Measurements from ENCODE around the gene SLX4IP.
"Not testable (repeated sequence)": the region's sequence is repeated elsewhere in the genome, so short reads cannot be mapped to it uniquely, and the experiment has no call there.

The SLX4IP gene

DNA sequence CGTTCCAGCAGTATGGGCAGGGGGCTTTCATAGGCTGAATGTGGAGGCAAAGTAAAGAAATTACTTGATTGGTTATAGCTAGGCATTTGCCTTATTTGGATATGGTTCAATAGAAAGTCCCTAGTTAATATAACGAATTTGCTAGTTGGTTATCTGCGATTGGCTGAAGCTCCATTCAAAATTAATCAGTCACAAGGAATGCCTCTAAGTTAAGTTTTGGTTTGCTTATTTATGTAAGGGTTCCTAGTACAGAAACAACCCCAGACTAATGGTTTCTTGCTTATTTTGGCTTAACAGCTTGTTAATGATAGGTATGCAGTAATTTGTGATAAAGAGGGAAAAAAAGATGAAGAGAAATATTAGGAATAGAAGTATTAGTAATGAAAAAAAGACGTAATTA, 151.2 kb downstream of the SLX4IP start:
- Mint-ChIP-seq H3K27ac (no peak overlapping the region), H3K9me3 (no peaks in the 10 kb centered on the region), H3K4me1 (no peaks in the 10 kb centered on the region), H3K36me3 (no peaks in the 10 kb centered on the region), H3K4me3 (no peak overlapping the region)
- DNase-seq (ENCODE audit: low spot score in 2 of 2) (no peak), ATAC-seq (no peak)

GRCh38 chr20:10590446-10590845, 155.3 kb downstream of the SLX4IP start:
- H3K4me3 Mint-ChIP-seq; ATAC-seq; DNase-seq (ENCODE audit: low spot score in 2 of 2); H3K4me1 Mint-ChIP-seq; H3K36me3 Mint-ChIP-seq; H3K27ac Mint-ChIP-seq; H3K9me3 Mint-ChIP-seq: not testable (repeated sequence)

GRCh38 chr20:10590950-10591671, 156.0 kb downstream of the SLX4IP start:
- Mint-ChIP-seq H3K36me3 (no peaks in the 10 kb centered on the region), H3K9me3 (no peaks in the 10 kb centered on the region), H3K4me1 (no peaks in the 10 kb centered on the region), H3K27ac (no peak overlapping the region), H3K4me3 (no peak overlapping the region)
- no peak for DNase-seq (ENCODE audit: low spot score in 2 of 2)
- ATAC-seq, result no peak

DNA sequence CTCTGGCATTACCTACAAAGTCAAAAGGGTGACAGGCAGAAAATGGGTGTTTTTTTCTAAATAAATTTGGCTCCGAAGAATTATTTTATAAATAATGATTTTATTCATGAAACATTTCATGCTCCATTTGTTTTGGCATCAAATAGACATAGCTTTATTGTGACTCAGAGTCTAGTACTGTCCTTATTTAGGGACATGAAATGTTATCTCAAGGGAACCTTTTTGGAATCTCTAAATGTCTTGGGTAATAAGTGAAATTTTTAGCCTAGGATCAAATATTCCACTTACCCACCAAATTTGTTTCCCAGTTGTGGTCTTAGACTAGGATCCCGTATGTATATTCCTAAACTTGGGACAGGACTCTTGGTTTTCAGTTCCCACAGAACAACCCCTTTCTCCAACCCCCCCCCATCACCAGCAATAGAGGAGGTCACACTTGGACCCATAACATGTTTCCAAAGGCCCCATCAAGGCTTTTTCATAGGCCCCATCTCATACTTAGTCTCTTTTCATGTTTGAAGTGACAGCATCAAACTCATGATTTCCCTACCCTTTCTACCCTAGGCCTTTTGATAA, 156.9 kb downstream of the SLX4IP start:
- Mint-ChIP-seq H3K4me3 (no peak overlapping the region), H3K36me3 (no peaks in the 10 kb centered on the region), H3K4me1 (no peaks in the 10 kb centered on the region), H3K27ac (no peak overlapping the region), H3K9me3 (no peaks in the 10 kb centered on the region)
- no peak for ATAC-seq
- no peak for DNase-seq (ENCODE audit: low spot score in 2 of 2)

- no peak overlapping the region for H3K27ac Mint-ChIP-seq
- H3K9me3 Mint-ChIP-seq, result no peaks in the 10 kb centered on the region
- ATAC-seq, result no peak
- no peak for DNase-seq (ENCODE audit: low spot score in 2 of 2)
- peaks cover 6% of the 10 kb centered on the region for H3K36me3 Mint-ChIP-seq
- peaks cover 10% of the 10 kb centered on the region for H3K4me1 Mint-ChIP-seq
- H3K4me3 Mint-ChIP-seq, result no peak overlapping the region
These were observed 159.3 kb downstream of the SLX4IP start for GRCh38 chr20:10594296-10594868.

DNA sequence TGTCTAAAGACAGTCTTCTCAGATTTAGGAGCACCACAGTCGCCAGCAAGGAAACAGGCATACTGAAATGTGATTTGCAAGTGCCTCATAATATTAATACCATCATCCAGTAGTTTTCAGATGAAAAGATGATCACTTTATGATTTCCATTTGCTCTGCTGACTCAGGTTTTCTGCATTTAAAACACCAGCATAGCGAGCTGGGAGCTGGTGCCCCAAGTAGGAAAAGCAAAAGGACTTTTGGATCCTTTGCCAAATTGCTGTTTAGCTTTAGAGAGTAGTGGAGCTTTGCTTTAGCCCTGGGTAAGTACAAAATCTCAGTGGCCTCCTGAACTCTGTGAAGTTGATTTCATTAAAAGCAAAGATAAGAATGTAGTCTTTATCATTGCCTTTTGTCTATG, 160.2 kb downstream of the SLX4IP start:
- Mint-ChIP-seq H3K36me3 (peaks cover 6% of the 10 kb centered on the region), H3K4me1 (peaks cover 10% of the 10 kb centered on the region), H3K4me3 (no peak overlapping the region), H3K27ac (no peak overlapping the region), H3K9me3 (no peaks in the 10 kb centered on the region)
- DNase-seq (ENCODE audit: low spot score in 2 of 2) (no peak), ATAC-seq (no peak)

DNA sequence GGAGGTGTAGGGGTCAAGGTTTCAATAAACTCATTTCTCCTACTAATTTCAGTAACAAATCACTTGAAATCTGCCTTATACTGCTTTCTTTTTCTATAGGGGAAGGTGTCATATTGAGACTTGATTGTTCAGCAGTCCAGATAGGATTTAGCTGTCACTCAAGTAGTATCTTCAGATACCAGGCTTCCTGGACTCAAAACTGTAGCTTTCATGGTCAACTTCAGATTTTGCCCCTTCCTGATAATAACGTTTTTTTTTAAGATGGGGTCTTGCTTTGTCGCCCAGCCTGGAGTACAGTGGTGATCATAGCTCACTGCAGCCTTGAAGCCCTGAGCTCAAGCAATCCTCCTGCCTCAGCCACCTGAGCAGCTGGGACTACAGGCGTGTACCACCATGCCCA, 160.9 kb downstream of the SLX4IP start:
- ATAC-seq, result no peak
- Mint-ChIP-seq H3K4me3 (no peak overlapping the region), H3K27ac (no peak overlapping the region), H3K9me3 (no peaks in the 10 kb centered on the region), H3K4me1 (peaks cover 10% of the 10 kb centered on the region), H3K36me3 (peaks cover 6% of the 10 kb centered on the region)
- no peak for DNase-seq (ENCODE audit: low spot score in 2 of 2)

DNA sequence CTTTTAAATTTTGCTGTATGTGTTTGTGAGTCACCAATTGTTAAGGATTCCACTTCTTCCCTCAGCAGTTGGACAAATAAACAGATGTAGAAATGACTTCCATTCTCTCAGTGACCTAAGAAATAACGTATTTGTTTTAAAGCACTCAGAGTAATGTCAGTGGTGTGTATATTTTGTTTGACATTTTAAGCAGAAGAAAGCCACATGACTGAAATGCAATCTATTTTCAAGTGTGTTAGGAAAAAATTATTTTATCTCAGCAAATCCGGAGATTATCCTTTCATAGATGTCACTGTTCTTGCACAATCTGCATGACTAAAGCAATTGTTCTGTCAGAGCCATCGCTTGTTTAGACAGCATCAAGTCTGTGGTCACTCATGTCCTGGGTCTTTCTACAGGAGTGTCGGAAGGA, 161.6 kb downstream of the SLX4IP start:
- Mint-ChIP-seq H3K36me3 (peaks cover 13% of the 10 kb centered on the region), H3K27ac (no peak overlapping the region), H3K4me3 (no peak overlapping the region), H3K9me3 (no peaks in the 10 kb centered on the region), H3K4me1 (peaks cover 10% of the 10 kb centered on the region)
- DNase-seq (ENCODE audit: low spot score in 2 of 2) (no peak), ATAC-seq (no peak)

DNA sequence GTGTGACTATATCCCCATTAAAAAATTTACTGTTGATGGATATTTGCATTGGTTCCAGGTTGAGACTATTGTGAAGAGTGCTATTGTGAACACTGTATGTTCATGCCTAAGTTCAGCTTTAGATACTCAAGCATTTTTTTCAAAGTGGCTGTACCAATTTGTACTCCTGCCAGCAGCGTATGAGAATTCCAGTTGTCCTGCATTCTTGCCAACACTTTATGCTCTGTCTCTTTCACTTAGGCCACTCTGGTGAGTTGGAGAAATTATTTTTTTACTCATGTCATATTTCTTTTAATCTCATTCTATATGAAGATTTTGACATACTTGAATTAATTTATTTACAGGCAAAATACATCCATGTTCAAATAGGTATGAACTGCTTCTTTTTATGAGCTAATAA, 162.5 kb downstream of the SLX4IP start:
- no peak overlapping the region for H3K27ac Mint-ChIP-seq
- H3K36me3 Mint-ChIP-seq, result peaks cover 22% of the 10 kb centered on the region
- H3K9me3 Mint-ChIP-seq, result no peaks in the 10 kb centered on the region
- DNase-seq (ENCODE audit: low spot score in 2 of 2) (no peak), ATAC-seq (no peak)
- H3K4me3 Mint-ChIP-seq, result no peak overlapping the region
- peaks cover 10% of the 10 kb centered on the region for H3K4me1 Mint-ChIP-seq

GRCh38 chr20:10602221-10602871, 167.2 kb downstream of the SLX4IP start:
- Mint-ChIP-seq H3K27ac (no peak overlapping the region), H3K9me3 (no peaks in the 10 kb centered on the region), H3K36me3 (peaks cover 23% of the 10 kb centered on the region), H3K4me3 (no peak overlapping the region), H3K4me1 (peaks cover 18% of the 10 kb centered on the region)
- DNase-seq (ENCODE audit: low spot score in 2 of 2) (no peak), ATAC-seq (no peak)

GRCh38 chr20:10603378-10603777, 168.3 kb downstream of the SLX4IP start:
- Mint-ChIP-seq H3K27ac (no peak overlapping the region), H3K4me3 (no peak overlapping the region), H3K4me1 (peaks cover 17% of the 10 kb centered on the region), H3K9me3 (no peaks in the 10 kb centered on the region), H3K36me3 (peaks cover 23% of the 10 kb centered on the region)
- DNase-seq (ENCODE audit: low spot score in 2 of 2) (no peak), ATAC-seq (peak; percentile 66)

DNA sequence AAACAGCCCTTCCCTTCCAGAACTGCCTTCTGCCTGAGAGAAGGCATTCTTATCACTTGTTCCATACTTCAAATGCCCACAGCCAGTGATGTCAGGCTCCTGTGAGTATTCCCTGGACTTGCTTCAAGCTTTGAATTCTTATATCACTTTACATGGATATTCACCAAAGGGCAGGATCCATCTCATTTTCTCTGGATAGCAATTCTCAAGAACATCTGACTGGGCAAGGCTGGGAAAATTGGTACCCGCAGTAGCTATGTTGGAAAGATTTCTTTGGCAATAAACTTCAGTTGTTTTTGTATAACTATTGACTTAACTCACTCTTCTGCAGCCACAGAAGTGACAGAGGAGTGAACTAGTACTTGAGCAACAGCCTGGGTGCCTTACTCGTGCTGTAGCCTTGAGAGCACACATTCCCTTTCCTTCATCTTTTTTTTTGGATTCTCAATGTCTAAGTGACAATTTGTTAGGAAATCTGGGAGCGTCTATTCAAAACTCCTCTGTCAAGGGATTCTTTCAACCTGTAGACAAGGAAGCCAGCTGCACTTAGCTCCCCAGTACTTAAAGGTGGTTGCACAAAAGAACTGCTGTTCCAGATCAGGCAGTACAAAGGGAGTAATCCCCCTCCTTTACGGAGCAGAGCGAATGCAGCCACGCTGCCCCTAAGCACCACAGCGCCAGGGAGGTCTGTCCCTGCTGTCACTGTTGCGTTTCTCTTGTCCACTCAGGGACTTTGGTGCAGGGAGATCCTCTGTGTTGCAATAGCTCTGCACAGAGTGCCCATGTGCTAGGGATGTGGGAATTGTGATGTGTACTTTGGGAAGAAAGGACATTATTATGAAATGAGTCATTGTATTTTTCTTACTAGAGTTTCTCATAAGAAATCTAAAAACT, 169.1 kb downstream of the SLX4IP start:
- H3K4me1 Mint-ChIP-seq, result peaks cover 9% of the 10 kb centered on the region
- H3K27ac Mint-ChIP-seq, result no peak overlapping the region
- ATAC-seq (no peak), DNase-seq (ENCODE audit: low spot score in 2 of 2) (no peak)
- H3K4me3 Mint-ChIP-seq, result no peak overlapping the region
- H3K36me3 Mint-ChIP-seq, result peaks cover 16% of the 10 kb centered on the region
- no peaks in the 10 kb centered on the region for H3K9me3 Mint-ChIP-seq

DNA sequence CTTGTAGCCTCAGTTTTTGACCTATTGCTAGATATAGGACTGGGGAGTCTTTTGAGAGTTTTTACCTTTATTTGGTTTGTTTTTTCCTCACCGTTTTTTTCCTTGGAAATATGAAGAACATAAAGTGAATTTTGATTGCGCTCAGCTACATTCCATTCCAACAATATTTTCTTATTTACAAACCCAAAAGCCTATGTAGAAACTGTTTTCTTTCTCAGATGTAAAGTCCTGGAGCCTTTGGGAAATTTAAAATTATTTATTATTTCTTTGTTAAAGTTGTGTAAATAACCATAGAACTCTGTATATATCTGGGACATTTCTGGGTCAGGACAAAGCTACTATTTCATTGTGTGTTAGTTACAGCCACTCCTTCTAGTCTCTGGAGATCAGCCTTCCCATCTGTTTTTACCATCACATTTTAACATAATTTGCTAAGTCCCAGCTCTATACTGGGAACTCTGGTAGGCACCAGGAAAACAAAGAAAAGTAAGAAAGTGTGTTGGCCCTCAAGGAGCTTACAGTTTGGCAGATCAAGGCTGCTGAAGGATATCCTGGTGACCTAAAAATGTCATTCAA, 169.8 kb downstream of the SLX4IP start:
- DNase-seq (ENCODE audit: low spot score in 2 of 2), result no peak
- no peak overlapping the region for H3K27ac Mint-ChIP-seq
- no peaks in the 10 kb centered on the region for H3K9me3 Mint-ChIP-seq
- H3K36me3 Mint-ChIP-seq, result peaks cover 16% of the 10 kb centered on the region
- peaks cover 8% of the 10 kb centered on the region for H3K4me1 Mint-ChIP-seq
- no peak for ATAC-seq
- H3K4me3 Mint-ChIP-seq, result no peak overlapping the region

DNA sequence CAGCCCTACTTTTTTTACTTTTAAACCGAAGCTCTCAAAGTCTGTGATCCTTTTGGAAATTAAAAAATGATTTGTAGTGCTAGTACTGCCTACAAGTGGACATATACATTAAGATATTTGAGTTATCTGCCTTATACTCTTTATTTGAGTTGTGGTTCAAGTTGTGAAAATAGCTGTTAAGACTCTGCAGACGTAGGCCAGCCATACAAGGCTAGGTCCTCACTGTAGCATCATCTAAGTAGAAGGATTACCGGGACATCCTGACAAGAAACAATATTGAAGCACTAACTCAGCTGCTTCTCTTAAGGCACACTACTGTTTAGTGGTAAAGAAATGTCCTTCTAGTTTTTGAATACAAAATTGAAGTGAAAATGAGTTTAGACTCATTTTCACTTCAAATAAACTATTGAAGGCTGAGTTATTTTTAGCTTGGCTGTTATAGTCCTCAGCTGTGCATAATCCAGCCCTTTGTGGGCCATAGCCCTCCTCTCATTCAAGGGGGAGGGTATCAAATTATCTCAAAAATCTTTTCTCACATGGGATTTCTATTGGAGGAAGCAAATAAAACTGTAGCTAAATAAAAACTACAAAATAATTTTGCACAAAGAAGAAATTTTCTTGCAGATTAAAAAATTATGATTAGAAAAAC, 170.6 kb downstream of the SLX4IP start:
- Mint-ChIP-seq H3K4me3 (no peak overlapping the region), H3K36me3 (peaks cover 16% of the 10 kb centered on the region), H3K9me3 (no peaks in the 10 kb centered on the region), H3K27ac (no peak overlapping the region), H3K4me1 (peaks cover 8% of the 10 kb centered on the region)
- no peak for ATAC-seq
- DNase-seq (ENCODE audit: low spot score in 2 of 2), result no peak

All from stimulated activated effector memory CD8-positive, alpha-beta T cell treated with anti-CD3 and anti-CD28 coated beads, Interleukin-12 subunit alpha, Interleukin-12 subunit beta, amount 100 ng/mL, for 72 hours (primary cell).